COR-L47 (cell line): ENCODE data around the gene SCRG1.

Experiments
- DNase-seq: peaks from one replicate; lab custom pipeline; 2025; lab: John Stamatoyannopoulos, UW

Gene SCRG1

GRCh38 chr4:173362666-173363065, 36.2 kb downstream of the SCRG1 start:
- no peak for DNase-seq

- no peak for DNase-seq
Observed at GRCh38 chr4:173360587-173361221, 38.2 kb downstream of the SCRG1 start.

GRCh38 chr4:173357939-173358338, 41.0 kb downstream of the SCRG1 start:
- no peak for DNase-seq

- DNase-seq = no peak
Observed at GRCh38 chr4:173347467-173347866, 51.4 kb downstream of the SCRG1 start.

- DNase-seq = no peak
Observed at GRCh38 chr4:173346074-173346473, 52.8 kb downstream of the SCRG1 start.

GRCh38 chr4:173345648-173346047, 53.3 kb downstream of the SCRG1 start:
- DNase-seq = no peak

GRCh38 chr4:173343832-173344397, 55.0 kb downstream of the SCRG1 start:
- DNase-seq = no peak

GRCh38 chr4:173337463-173337862, 61.5 kb downstream of the SCRG1 start:
- no peak for DNase-seq

GRCh38 chr4:173334891-173335752, 63.8 kb downstream of the SCRG1 start:
- peak; percentile 90 for DNase-seq
